HepG2 (cell line): Measurements from ENCODE around the gene SLCO2B1. TPM values are rescaled to one million over a fixed set of nuclear protein-coding genes. Genes with fewer than 3 reads are reported as not detected.

ENCODE experiments used
- CREB1 ChIP-seq, 2 experiments: fragments of 450-650 bp in 1 of 2; IDR thresholded peaks; 2 replicates each; pipeline ENCODE4 v1.6.1; 2016 to 2017; ENCODE audit warnings: control low read depth in 1 of 2, mild to moderate bottlenecking in 1 of 2, missing compliant biosample characterization in 1 of 2, missing genetic modification characterization in 1 of 2
- FOXK1 ChIP-seq: sonication (generic); formaldehyde crosslinking; IDR thresholded peaks from 2 replicates; pipeline ENCODE4 v1.4.0; 2020; ENCODE audit warnings: low read depth, missing genetic modification reagents, borderline replicate concordance
- HCFC1 ChIP-seq: fragments of 150-350 bp; IDR thresholded peaks from 2 replicates; pipeline ENCODE4 v1.6.1; 2014; ENCODE audit warnings: low read depth, low read length
- HIC2 ChIP-seq: sonication (generic); formaldehyde crosslinking; IDR thresholded peaks from 2 replicates; pipeline ENCODE4 v1.9.0; 2022; ENCODE audit warnings: low read depth, missing genetic modification reagents
- HNF4A ChIP-seq: sonication (generic); formaldehyde crosslinking; IDR thresholded peaks from 2 replicates; pipeline ENCODE4 v1.4.0; 2020; ENCODE audit warnings: missing genetic modification reagents
- KIAA2018 ChIP-seq: sonication (generic); formaldehyde crosslinking; IDR thresholded peaks from 2 replicates; pipeline ENCODE4 v1.5.0; 2020; ENCODE audit warnings: mild to moderate bottlenecking, missing genetic modification reagents, borderline replicate concordance
- KLF12 ChIP-seq: sonication (generic); formaldehyde crosslinking; IDR thresholded peaks from 2 replicates; pipeline ENCODE4 v1.4.0; 2020; ENCODE audit warnings: missing genetic modification reagents, borderline replicate concordance
- NONO ChIP-seq, 2 experiments: fragments of 450-650 bp in 1 of 2; sonication (generic) in 1 of 2; formaldehyde crosslinking in 1 of 2; IDR thresholded peaks in 1 of 2; conservative IDR thresholded peaks in 1 of 2; 2 replicates each; pipeline versions ENCODE4 v1.6.1 to v1.8.0; 2017 to 2022; ENCODE audit warnings: mild to moderate bottlenecking in 1 of 2, missing genetic modification reagents in 1 of 2, moderate library complexity in 1 of 2
- SNAPC2 ChIP-seq: sonication (generic); formaldehyde crosslinking; IDR thresholded peaks from 2 replicates; pipeline ENCODE4 v1.8.1; 2022; ENCODE audit warnings: mild to moderate bottlenecking, missing genetic modification reagents
- SP140L ChIP-seq: sonication (generic); formaldehyde crosslinking; IDR thresholded peaks from 2 replicates; pipeline ENCODE4 v1.4.0; 2020; ENCODE audit warnings: missing genetic modification reagents, borderline replicate concordance
- TEAD2 ChIP-seq: sonication (generic); formaldehyde crosslinking; IDR thresholded peaks from 2 replicates; pipeline ENCODE4 v1.9.0; 2021; ENCODE audit warnings: missing genetic modification reagents
- XBP1 ChIP-seq: sonication (generic); formaldehyde crosslinking; IDR thresholded peaks from 2 replicates; pipeline ENCODE4 v1.5.0; 2020; ENCODE audit warnings: missing genetic modification reagents
- ZBTB46 ChIP-seq: sonication (generic); formaldehyde crosslinking; IDR thresholded peaks from 2 replicates; pipeline ENCODE4 v1.4.0; 2020; ENCODE audit warnings: mild to moderate bottlenecking, missing genetic modification reagents, borderline replicate concordance
- ZFP62 ChIP-seq: sonication (generic); formaldehyde crosslinking; IDR thresholded peaks from 2 replicates; pipeline ENCODE4 v1.4.0; 2020; ENCODE audit warnings: missing genetic modification reagents
- ZNF496 ChIP-seq: sonication (generic); formaldehyde crosslinking; IDR thresholded peaks from 2 replicates; pipeline ENCODE4 v1.8.1; 2023; ENCODE audit warnings: mild to moderate bottlenecking, moderate library complexity, missing genetic modification reagents; ENCODE audit not compliant: insufficient replicate concordance
- ZNF788 ChIP-seq: sonication (generic); formaldehyde crosslinking; IDR thresholded peaks from 2 replicates; pipeline ENCODE4 v1.5.0; 2020; ENCODE audit warnings: mild to moderate bottlenecking, missing genetic modification reagents, borderline replicate concordance
- ZNF841 ChIP-seq: sonication (generic); formaldehyde crosslinking; IDR thresholded peaks from 2 replicates; pipeline ENCODE4 v1.8.1; 2023; ENCODE audit warnings: missing genetic modification reagents, borderline replicate concordance
- polyA plus RNA-seq, 8 experiments: library from polyadenylated mRNA; depleted of rRNA in 3 of 8; stranded (reverse) in 7 of 8; unstranded in 1 of 8; fragments of >200 nt; fragmentation: Illumina TruSeq in 4 of 8; extraction: Trizol in 4 of 8; gene quantifications; 2 replicates each; pipeline versions ENCODE4 v1.2.1 to v1.2.3, GENCODE V29; 2011 to 2016; ENCODE audit warnings: low read depth in 4 of 8, missing spikeins in 1 of 8, mixed read lengths in 1 of 8; ENCODE audit not compliant: insufficient read depth in 1 of 8
- total RNA-seq, 5 experiments: library from RNA; depleted of rRNA; stranded (reverse); fragments of >200 nt; fragmentation: Illumina TruSeq; extraction: Trizol; gene quantifications; 2 replicates each; pipeline ENCODE4 v1.2.3, GENCODE V29; 2016; ENCODE audit warnings: low read depth in 1 of 5

Gene SLCO2B1
- total and polyA plus RNA-seq, 2 of the 13 experiments (the other 11 are each of a cell fraction or from before 2014, with no cell fraction given): 15.3 to 19.8 TPM

- TF ChIP-seq KIAA2018 (CRISPR knock-in tag): no peak
- TF ChIP-seq TEAD2 (CRISPR knock-in tag): no peak
- no peak for TF ChIP-seq SNAPC2 (CRISPR knock-in tag)
- no peak for TF ChIP-seq HNF4A (CRISPR knock-in tag)
- TF ChIP-seq KLF12 (CRISPR knock-in tag): no peak
- TF ChIP-seq NONO (IDR thresholded peaks at IDR 0.05): no peak
- TF ChIP-seq NONO (CRISPR knock-in tag; conservative IDR thresholded peaks at IDR 0.05): no peak
- no peak for TF ChIP-seq SP140L
- TF ChIP-seq XBP1: no peak
- no peak for TF ChIP-seq ZNF788
- no peak for TF ChIP-seq CREB1 (IDR thresholded peaks at IDR 0.05)
- TF ChIP-seq CREB1 (CRISPR knock-in tag; IDR thresholded peaks at IDR 0.05): no peak
- TF ChIP-seq ZNF496 (CRISPR knock-in tag): no peak
- 0 out of 2 replicates have a peak, but pooled peaks have one; percentile 44 for TF ChIP-seq ZBTB46
- no peak for TF ChIP-seq ZNF841 (CRISPR knock-in tag)
- TF ChIP-seq HCFC1: no peak
- no peak for TF ChIP-seq ZFP62 (CRISPR knock-in tag)
- TF ChIP-seq FOXK1 (CRISPR knock-in tag): no peak
- TF ChIP-seq HIC2 (CRISPR knock-in tag): no peak; the same call in 1 of the 2 replicates
Measured at GRCh38 chr11:75169101-75169885, 18.4 kb downstream of the SLCO2B1 start (continued).
